Liver (tissue), 9 donors: ENCODE data around the gene TEX12. TPM values are rescaled to one million over a fixed set of nuclear protein-coding genes. Genes with fewer than 3 reads are reported as not detected.
"Not testable (repeated sequence)": the region's sequence is repeated elsewhere in the genome, so short reads cannot be mapped to it uniquely, and the experiment has no call there.

ENCODE experiments used
- DNase-seq: peaks from one replicate; pipeline ENCODE4 v3.0.0-alpha.2; 2017; ENCODE audit warnings: low spot score
- H3K27ac ChIP-seq, 2 donors: one replicate each; pipeline ENCODE4 v1.7.0; 2013; ENCODE audit warnings: inconsistent platforms in 2 of 2, low read length in 2 of 2, control low read depth in 1 of 2, low read depth in 1 of 2, mild to moderate bottlenecking in 1 of 2
- H3K27me3 ChIP-seq, 4 donors: one replicate each; pipeline versions ENCODE4 v1.6.1 to v1.7.0; 2013; ENCODE audit warnings: low read length in 3 of 4, inconsistent platforms in 1 of 4, mild to moderate bottlenecking in 1 of 4, moderate library complexity in 1 of 4; ENCODE audit not compliant: control insufficient read depth in 4 of 4, insufficient read depth in 4 of 4
- H3K36me3 ChIP-seq, 4 donors: one replicate each; pipeline versions ENCODE4 v1.6.1 to v1.7.0; 2013; ENCODE audit warnings: low read length in 3 of 4, mild to moderate bottlenecking in 3 of 4, low read depth in 1 of 4, moderate library complexity in 1 of 4; ENCODE audit not compliant: control insufficient read depth in 4 of 4, insufficient read depth in 3 of 4
- H3K4me1 ChIP-seq, 4 donors: one replicate each; pipeline versions ENCODE4 v1.6.1 to v1.7.0; 2013; ENCODE audit warnings: low read length in 3 of 4, mild to moderate bottlenecking in 3 of 4, moderate library complexity in 1 of 4; ENCODE audit not compliant: control insufficient read depth in 4 of 4, insufficient read depth in 4 of 4
- H3K4me3 ChIP-seq, 3 donors: one replicate each; pipeline versions ENCODE4 v1.6.1 to v1.7.0; 2013; ENCODE audit warnings: low read length in 3 of 3, control low read depth in 1 of 3, low read depth in 1 of 3, mild to moderate bottlenecking in 1 of 3
- H3K9ac ChIP-seq, 2 donors: one replicate each; pipeline ENCODE4 v1.7.0; 2013; ENCODE audit warnings: low read length in 2 of 2, mild to moderate bottlenecking in 2 of 2, moderate library complexity in 2 of 2, control low read depth in 1 of 2, low read depth in 1 of 2
- H3K9me3 ChIP-seq, 4 donors: one replicate each; pipeline versions ENCODE4 v1.6.1 to v1.7.0; 2013; ENCODE audit warnings: low read length in 3 of 4; ENCODE audit not compliant: control insufficient read depth in 4 of 4
- ATF3 ChIP-seq: IDR thresholded peaks from 2 replicates; pipeline ENCODE4 v1.6.1; 2016; ENCODE audit warnings: antibody characterized with exemption
- EGR1 ChIP-seq, 2 donors: IDR thresholded peaks; 2 replicates each; pipeline ENCODE4 v1.6.1; 2016 to 2018; ENCODE audit warnings: antibody characterized with exemption in 2 of 2, low read depth in 2 of 2
- FOXA1 ChIP-seq: IDR thresholded peaks from 2 replicates; pipeline ENCODE4 v1.6.1; 2016; ENCODE audit warnings: antibody characterized with exemption
- FOXA2 ChIP-seq: IDR thresholded peaks from 2 replicates; pipeline ENCODE4 v1.6.1; 2016; ENCODE audit warnings: antibody characterized with exemption
- GABPA ChIP-seq, 2 donors: IDR thresholded peaks in 1 of 2; conservative IDR thresholded peaks in 1 of 2; 2 replicates each; pipeline ENCODE4 v1.6.1; 2016; ENCODE audit warnings: antibody characterized with exemption in 2 of 2, mild to moderate bottlenecking in 1 of 2, moderate library complexity in 1 of 2
- HNF4A ChIP-seq, 2 donors: conservative IDR thresholded peaks; 2 replicates each; pipeline ENCODE4 v1.6.1; 2016; ENCODE audit warnings: antibody characterized with exemption in 2 of 2, mild to moderate bottlenecking in 2 of 2
- HNF4G ChIP-seq: IDR thresholded peaks from 2 replicates; pipeline ENCODE4 v1.6.1; 2016; ENCODE audit warnings: antibody characterized with exemption
- JUND ChIP-seq, 2 donors: IDR thresholded peaks; 2 replicates each; pipeline ENCODE4 v1.6.1; 2016; ENCODE audit warnings: antibody characterized with exemption in 2 of 2
- NR2F2 ChIP-seq: IDR thresholded peaks from 2 replicates; pipeline ENCODE4 v1.6.1; 2016; ENCODE audit warnings: antibody characterized with exemption
- RAD21 ChIP-seq, 2 donors: IDR thresholded peaks; 2 replicates each; pipeline ENCODE4 v1.6.1; 2016; ENCODE audit warnings: antibody characterized with exemption in 2 of 2, mild to moderate bottlenecking in 2 of 2
- RXRA ChIP-seq, 2 donors: IDR thresholded peaks; 2 replicates each; pipeline ENCODE4 v1.6.1; 2017 to 2018; ENCODE audit warnings: antibody characterized with exemption in 2 of 2, mild to moderate bottlenecking in 1 of 2
- SP1 ChIP-seq: IDR thresholded peaks from 2 replicates; pipeline ENCODE4 v1.6.1; 2018; ENCODE audit warnings: antibody characterized with exemption, mild to moderate bottlenecking
- TAF1 ChIP-seq: conservative IDR thresholded peaks from 2 replicates; pipeline ENCODE4 v1.6.1; 2016; ENCODE audit warnings: antibody characterized with exemption, mild to moderate bottlenecking
- YY1 ChIP-seq: IDR thresholded peaks from 2 replicates; pipeline ENCODE4 v1.6.1; 2016; ENCODE audit warnings: antibody characterized with exemption, mild to moderate bottlenecking
- WGBS: extraction: QIAGEN DNeasy Blood & Tissue Kit; methylation state at CpG from one replicate; pipeline ENCODE4 v1.1.7; 2013; 5-methylcytosine and 5-hydroxymethylcytosine counted together
- polyA plus RNA-seq, 2 donors: library from polyadenylated mRNA; stranded (reverse) in 1 of 2; unstranded in 1 of 2; fragments of 200-250 nt in 1 of 2; fragments of >200 nt in 1 of 2; fragmentation: Nextera tagmentation in 1 of 2; extraction: Ambion mirVana in 1 of 2; gene quantifications; one replicate each; pipeline versions ENCODE4 v1.2.1 to v1.2.3, GENCODE V29; 2013 to 2015
- total RNA-seq, 2 donors: library from RNA; depleted of rRNA; stranded (reverse); fragments of >200 nt; gene quantifications; one replicate each; pipeline ENCODE4 v1.2.3, GENCODE V29; 2014
- TF ChIP-seq, protein P1 (sequence below): fragments of 150-350 bp; IDR thresholded peaks from 2 replicates; pipeline ENCODE4 v1.5.1; 2017; ENCODE audit warnings: improper control_type of control experiment, low read depth, low read length; ENCODE audit not compliant: missing input control
- TF ChIP-seq, protein P2 (sequence below): IDR thresholded peaks from 2 replicates; pipeline ENCODE4 v1.6.1; 2016; ENCODE audit warnings: antibody characterized with exemption, mild to moderate bottlenecking
- TF ChIP-seq, protein P3 (sequence below): IDR thresholded peaks from 2 replicates; pipeline ENCODE4 v1.6.1; 2016; ENCODE audit warnings: antibody characterized with exemption
- TF ChIP-seq, protein P4 (sequence below): IDR thresholded peaks from 2 replicates; pipeline ENCODE4 v1.6.1; 2016; ENCODE audit warnings: antibody characterized with exemption
- donor health status: healthy.
- donor health status: healthy.
- donor health status: healthy.
- donor health status: healthy.
- donor health status: healthy.

The TEX12 gene
- total and polyA plus RNA-seq, 4 donors, result 0.07 to 0.42 (median 0.29) TPM; not detected in 1

DNA sequence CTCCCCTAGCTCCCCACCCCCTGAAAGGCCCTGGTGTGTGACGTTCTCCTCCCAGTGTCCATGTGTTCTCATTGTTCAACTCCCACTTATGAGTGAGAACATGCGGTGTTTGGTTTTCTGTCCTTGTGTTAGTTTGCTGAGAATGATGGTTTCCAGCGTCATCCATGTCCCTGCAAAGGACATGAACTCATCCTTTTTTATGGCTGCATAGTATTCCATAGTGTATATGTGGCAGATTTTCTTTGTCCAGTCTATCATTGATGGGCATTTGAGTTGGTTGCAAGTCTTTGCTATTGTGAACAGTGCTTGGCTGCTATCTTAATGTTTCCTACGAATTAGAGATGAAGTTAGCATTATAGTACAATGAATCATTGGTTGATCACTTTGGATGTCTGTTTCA lies 31.9 kb downstream of the TEX12 start:
- H3K9me3 ChIP-seq, H3K9ac ChIP-seq, H3K27ac ChIP-seq, H3K27me3 ChIP-seq, H3K4me3 ChIP-seq, DNase-seq: not testable (repeated sequence)
- peaks cover 1 to 45% (median 27%) of the 10 kb centered on the region in 4 donors for H3K36me3 ChIP-seq
- WGBS, result 88% methylated on average over 4 of the region's 4 CpGs
- peaks cover 0 to 12% (median 11%) of the 10 kb centered on the region in 4 donors for H3K4me1 ChIP-seq

DNA sequence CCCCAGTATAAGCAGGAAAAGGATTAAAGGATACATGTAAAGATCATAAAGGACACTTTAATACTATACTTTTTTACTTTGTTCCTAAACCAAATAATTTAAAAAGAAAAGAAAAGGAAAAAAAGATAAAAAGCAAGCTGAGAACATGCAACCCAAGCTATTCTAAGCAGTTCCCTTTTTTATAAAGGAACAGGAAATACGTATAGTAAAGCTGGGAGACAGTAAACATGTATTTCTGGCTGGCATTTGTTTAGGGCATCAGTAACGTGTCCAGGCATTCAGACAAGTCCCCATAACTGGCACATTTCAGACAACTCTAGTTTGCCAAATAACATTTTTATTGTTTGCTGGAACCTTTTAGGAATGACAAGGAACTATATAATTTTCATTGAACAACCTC lies 33.1 kb downstream of the TEX12 start:
- 36% methylated on average over 2 of the region's 2 CpGs for WGBS
- no peak for TF ChIP-seq HNF4G
- no peak for TF ChIP-seq TAF1
- TF ChIP-seq HNF4A (conservative IDR thresholded peaks at IDR 0.05), result no peak
- no peak for TF ChIP-seq EGR1 (IDR thresholded peaks at IDR 0.05; ENCODE audit: low read depth in 2 of 2)
- TF ChIP-seq ATF3, result no peak
- TF ChIP-seq, protein P1, sequence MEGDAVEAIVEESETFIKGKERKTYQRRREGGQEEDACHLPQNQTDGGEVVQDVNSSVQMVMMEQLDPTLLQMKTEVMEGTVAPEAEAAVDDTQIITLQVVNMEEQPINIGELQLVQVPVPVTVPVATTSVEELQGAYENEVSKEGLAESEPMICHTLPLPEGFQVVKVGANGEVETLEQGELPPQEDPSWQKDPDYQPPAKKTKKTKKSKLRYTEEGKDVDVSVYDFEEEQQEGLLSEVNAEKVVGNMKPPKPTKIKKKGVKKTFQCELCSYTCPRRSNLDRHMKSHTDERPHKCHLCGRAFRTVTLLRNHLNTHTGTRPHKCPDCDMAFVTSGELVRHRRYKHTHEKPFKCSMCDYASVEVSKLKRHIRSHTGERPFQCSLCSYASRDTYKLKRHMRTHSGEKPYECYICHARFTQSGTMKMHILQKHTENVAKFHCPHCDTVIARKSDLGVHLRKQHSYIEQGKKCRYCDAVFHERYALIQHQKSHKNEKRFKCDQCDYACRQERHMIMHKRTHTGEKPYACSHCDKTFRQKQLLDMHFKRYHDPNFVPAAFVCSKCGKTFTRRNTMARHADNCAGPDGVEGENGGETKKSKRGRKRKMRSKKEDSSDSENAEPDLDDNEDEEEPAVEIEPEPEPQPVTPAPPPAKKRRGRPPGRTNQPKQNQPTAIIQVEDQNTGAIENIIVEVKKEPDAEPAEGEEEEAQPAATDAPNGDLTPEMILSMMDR, result no peak
- TF ChIP-seq GABPA (IDR thresholded peaks at IDR 0.05 in 1 of 2, conservative IDR thresholded peaks at IDR 0.05 in 1 of 2), result no peak

GRCh38 chr11:112206071-112206470 lies 38.9 kb downstream of the TEX12 start:
- DNase-seq, result no peak
- Histone ChIP-seq H3K4me3 (no peak overlapping the region), H3K27ac (no peak overlapping the region), H3K9ac (no peak overlapping the region), H3K9me3 (no peaks in the 10 kb centered on the region), H3K27me3 (no peaks in the 10 kb centered on the region), H3K36me3 (peaks cover 4 to 17% (median 15%) of the 10 kb centered on the region in 4 donors), H3K4me1 (peaks cover 0 to 11% (median 4%) of the 10 kb centered on the region in 4 donors)
- 96% methylated on average over 23 of the region's 23 CpGs for WGBS
- TF ChIP-seq FOXA1 (no peak), EGR1 (IDR thresholded peaks at IDR 0.05; ENCODE audit: low read depth in 2 of 2) (no peak), ATF3 (no peak), HNF4G (no peak), RXRA (IDR thresholded peaks at IDR 0.05) (no peak), JUND (IDR thresholded peaks at IDR 0.05) (no peak), YY1 (no peak), FOXA2 (no peak), HNF4A (conservative IDR thresholded peaks at IDR 0.05) (no peak), NR2F2 (no peak), TAF1 (no peak), RAD21 (IDR thresholded peaks at IDR 0.05) (no peak), SP1 (no peak)
- TF ChIP-seq, protein P2, sequence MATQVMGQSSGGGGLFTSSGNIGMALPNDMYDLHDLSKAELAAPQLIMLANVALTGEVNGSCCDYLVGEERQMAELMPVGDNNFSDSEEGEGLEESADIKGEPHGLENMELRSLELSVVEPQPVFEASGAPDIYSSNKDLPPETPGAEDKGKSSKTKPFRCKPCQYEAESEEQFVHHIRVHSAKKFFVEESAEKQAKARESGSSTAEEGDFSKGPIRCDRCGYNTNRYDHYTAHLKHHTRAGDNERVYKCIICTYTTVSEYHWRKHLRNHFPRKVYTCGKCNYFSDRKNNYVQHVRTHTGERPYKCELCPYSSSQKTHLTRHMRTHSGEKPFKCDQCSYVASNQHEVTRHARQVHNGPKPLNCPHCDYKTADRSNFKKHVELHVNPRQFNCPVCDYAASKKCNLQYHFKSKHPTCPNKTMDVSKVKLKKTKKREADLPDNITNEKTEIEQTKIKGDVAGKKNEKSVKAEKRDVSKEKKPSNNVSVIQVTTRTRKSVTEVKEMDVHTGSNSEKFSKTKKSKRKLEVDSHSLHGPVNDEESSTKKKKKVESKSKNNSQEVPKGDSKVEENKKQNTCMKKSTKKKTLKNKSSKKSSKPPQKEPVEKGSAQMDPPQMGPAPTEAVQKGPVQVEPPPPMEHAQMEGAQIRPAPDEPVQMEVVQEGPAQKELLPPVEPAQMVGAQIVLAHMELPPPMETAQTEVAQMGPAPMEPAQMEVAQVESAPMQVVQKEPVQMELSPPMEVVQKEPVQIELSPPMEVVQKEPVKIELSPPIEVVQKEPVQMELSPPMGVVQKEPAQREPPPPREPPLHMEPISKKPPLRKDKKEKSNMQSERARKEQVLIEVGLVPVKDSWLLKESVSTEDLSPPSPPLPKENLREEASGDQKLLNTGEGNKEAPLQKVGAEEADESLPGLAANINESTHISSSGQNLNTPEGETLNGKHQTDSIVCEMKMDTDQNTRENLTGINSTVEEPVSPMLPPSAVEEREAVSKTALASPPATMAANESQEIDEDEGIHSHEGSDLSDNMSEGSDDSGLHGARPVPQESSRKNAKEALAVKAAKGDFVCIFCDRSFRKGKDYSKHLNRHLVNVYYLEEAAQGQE, result no peak
- TF ChIP-seq, protein P1, result no peak
- TF ChIP-seq, protein P3, sequence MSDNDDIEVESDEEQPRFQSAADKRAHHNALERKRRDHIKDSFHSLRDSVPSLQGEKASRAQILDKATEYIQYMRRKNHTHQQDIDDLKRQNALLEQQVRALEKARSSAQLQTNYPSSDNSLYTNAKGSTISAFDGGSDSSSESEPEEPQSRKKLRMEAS, result no peak
- TF ChIP-seq, protein P4, sequence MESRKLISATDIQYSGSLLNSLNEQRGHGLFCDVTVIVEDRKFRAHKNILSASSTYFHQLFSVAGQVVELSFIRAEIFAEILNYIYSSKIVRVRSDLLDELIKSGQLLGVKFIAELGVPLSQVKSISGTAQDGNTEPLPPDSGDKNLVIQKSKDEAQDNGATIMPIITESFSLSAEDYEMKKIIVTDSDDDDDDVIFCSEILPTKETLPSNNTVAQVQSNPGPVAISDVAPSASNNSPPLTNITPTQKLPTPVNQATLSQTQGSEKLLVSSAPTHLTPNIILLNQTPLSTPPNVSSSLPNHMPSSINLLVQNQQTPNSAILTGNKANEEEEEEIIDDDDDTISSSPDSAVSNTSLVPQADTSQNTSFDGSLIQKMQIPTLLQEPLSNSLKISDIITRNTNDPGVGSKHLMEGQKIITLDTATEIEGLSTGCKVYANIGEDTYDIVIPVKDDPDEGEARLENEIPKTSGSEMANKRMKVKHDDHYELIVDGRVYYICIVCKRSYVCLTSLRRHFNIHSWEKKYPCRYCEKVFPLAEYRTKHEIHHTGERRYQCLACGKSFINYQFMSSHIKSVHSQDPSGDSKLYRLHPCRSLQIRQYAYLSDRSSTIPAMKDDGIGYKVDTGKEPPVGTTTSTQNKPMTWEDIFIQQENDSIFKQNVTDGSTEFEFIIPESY, result no peak

More for the DNA sequence above, 33.1 kb downstream of the TEX12 start:
- Histone ChIP-seq H3K9me3 (no peaks in the 10 kb centered on the region), H3K9ac (no peak overlapping the region), H3K4me3 (no peak overlapping the region), H3K36me3 (peaks cover 4 to 45% (median 29%) of the 10 kb centered on the region in 4 donors), H3K27ac (no peak overlapping the region), H3K4me1 (peaks cover 0 to 6% (median 5%) of the 10 kb centered on the region in 4 donors), H3K27me3 (no peaks in the 10 kb centered on the region)
- DNase-seq, result no peak
